Measurements from ENCODE around the gene TCP11L1. TPM values are rescaled to one million over a fixed set of nuclear protein-coding genes. Genes with fewer than 3 reads are reported as not detected.

TCP11L1 gene
- total and polyA plus RNA-seq, 2 of the 8 experiments (the other 6 are each of a cell fraction or from before 2014, with no cell fraction given) = 10.9 to 23.1 TPM

- TF ChIP-seq CHD7 (IDR thresholded peaks at IDR 0.05; ENCODE audit: insufficient replicate concordance, low read length) (no peak), CHD2 (IDR thresholded peaks at IDR 0.05; ENCODE audit: low read length) (no peak), YY1 (IDR thresholded peaks at IDR 0.05; ENCODE audit: low read depth, low read length) (no peak), TEAD4 (IDR thresholded peaks at IDR 0.05; ENCODE audit: low read depth, low read length) (no peak), BCL11A (IDR thresholded peaks at IDR 0.05; ENCODE audit: low read depth in 2 of 2, low read length in 2 of 2) (no peak), TAF7 (optimal IDR thresholded peaks at IDR 0.05; ENCODE audit: borderline replicate concordance, low read depth, low read length) (no peak), RBBP5 (IDR thresholded peaks at IDR 0.05; ENCODE audit: borderline replicate concordance, low read depth, low read length) (no peak), EZH2 (IDR thresholded peaks at IDR 0.05; ENCODE audit: low read depth, low read length, severe bottlenecking) (no peak), SP2 (IDR thresholded peaks at IDR 0.05; ENCODE audit: low read length) (no peak), RAD21 (IDR thresholded peaks at IDR 0.05 in 1 of 2, conservative IDR thresholded peaks at IDR 0.05 in 1 of 2; ENCODE audit: low read depth in 2 of 2, low read length in 2 of 2) (no peak), SIN3A (conservative IDR thresholded peaks at IDR 0.05 in 1 of 2, IDR thresholded peaks at IDR 0.05 in 1 of 2; ENCODE audit: low read depth in 1 of 2, low read length in 2 of 2) (no peak)
Observed at GRCh38 chr11:33057284-33057683, 17.9 kb downstream of the TCP11L1 start (continued).
